Liver (tissue), 9 donors: Measurements from ENCODE around the gene RBM20. TPM values are rescaled to one million over a fixed set of nuclear protein-coding genes. Genes with fewer than 3 reads are reported as not detected.

ENCODE experiments used
- DNase-seq: peaks from one replicate; pipeline ENCODE4 v3.0.0-alpha.2; 2017; ENCODE audit warnings: low spot score
- H3K27ac ChIP-seq, 2 donors: one replicate each; pipeline ENCODE4 v1.7.0; 2013; ENCODE audit warnings: inconsistent platforms in 2 of 2, low read length in 2 of 2, control low read depth in 1 of 2, low read depth in 1 of 2, mild to moderate bottlenecking in 1 of 2
- H3K27me3 ChIP-seq, 4 donors: one replicate each; pipeline versions ENCODE4 v1.6.1 to v1.7.0; 2013; ENCODE audit warnings: low read length in 3 of 4, inconsistent platforms in 1 of 4, mild to moderate bottlenecking in 1 of 4, moderate library complexity in 1 of 4; ENCODE audit not compliant: control insufficient read depth in 4 of 4, insufficient read depth in 4 of 4
- H3K36me3 ChIP-seq, 4 donors: one replicate each; pipeline versions ENCODE4 v1.6.1 to v1.7.0; 2013; ENCODE audit warnings: low read length in 3 of 4, mild to moderate bottlenecking in 3 of 4, low read depth in 1 of 4, moderate library complexity in 1 of 4; ENCODE audit not compliant: control insufficient read depth in 4 of 4, insufficient read depth in 3 of 4
- H3K4me1 ChIP-seq, 4 donors: one replicate each; pipeline versions ENCODE4 v1.6.1 to v1.7.0; 2013; ENCODE audit warnings: low read length in 3 of 4, mild to moderate bottlenecking in 3 of 4, moderate library complexity in 1 of 4; ENCODE audit not compliant: control insufficient read depth in 4 of 4, insufficient read depth in 4 of 4
- H3K4me3 ChIP-seq, 3 donors: one replicate each; pipeline versions ENCODE4 v1.6.1 to v1.7.0; 2013; ENCODE audit warnings: low read length in 3 of 3, control low read depth in 1 of 3, low read depth in 1 of 3, mild to moderate bottlenecking in 1 of 3
- H3K9ac ChIP-seq, 2 donors: one replicate each; pipeline ENCODE4 v1.7.0; 2013; ENCODE audit warnings: low read length in 2 of 2, mild to moderate bottlenecking in 2 of 2, moderate library complexity in 2 of 2, control low read depth in 1 of 2, low read depth in 1 of 2
- H3K9me3 ChIP-seq, 4 donors: one replicate each; pipeline versions ENCODE4 v1.6.1 to v1.7.0; 2013; ENCODE audit warnings: low read length in 3 of 4; ENCODE audit not compliant: control insufficient read depth in 4 of 4
- ATF3 ChIP-seq: IDR thresholded peaks from 2 replicates; pipeline ENCODE4 v1.6.1; 2016; ENCODE audit warnings: antibody characterized with exemption
- CTCF ChIP-seq: fragments of 150-350 bp; IDR thresholded peaks from 2 replicates; pipeline ENCODE4 v1.5.1; 2017; ENCODE audit warnings: improper control_type of control experiment, low read depth, low read length; ENCODE audit not compliant: missing input control
- EGR1 ChIP-seq, 2 donors: IDR thresholded peaks; 2 replicates each; pipeline ENCODE4 v1.6.1; 2016 to 2018; ENCODE audit warnings: antibody characterized with exemption in 2 of 2, low read depth in 2 of 2
- FOXA1 ChIP-seq: IDR thresholded peaks from 2 replicates; pipeline ENCODE4 v1.6.1; 2016; ENCODE audit warnings: antibody characterized with exemption
- FOXA2 ChIP-seq: IDR thresholded peaks from 2 replicates; pipeline ENCODE4 v1.6.1; 2016; ENCODE audit warnings: antibody characterized with exemption
- GABPA ChIP-seq, 2 donors: IDR thresholded peaks in 1 of 2; conservative IDR thresholded peaks in 1 of 2; 2 replicates each; pipeline ENCODE4 v1.6.1; 2016; ENCODE audit warnings: antibody characterized with exemption in 2 of 2, mild to moderate bottlenecking in 1 of 2, moderate library complexity in 1 of 2
- HNF4A ChIP-seq, 2 donors: conservative IDR thresholded peaks; 2 replicates each; pipeline ENCODE4 v1.6.1; 2016; ENCODE audit warnings: antibody characterized with exemption in 2 of 2, mild to moderate bottlenecking in 2 of 2
- HNF4G ChIP-seq: IDR thresholded peaks from 2 replicates; pipeline ENCODE4 v1.6.1; 2016; ENCODE audit warnings: antibody characterized with exemption
- JUND ChIP-seq, 2 donors: IDR thresholded peaks; 2 replicates each; pipeline ENCODE4 v1.6.1; 2016; ENCODE audit warnings: antibody characterized with exemption in 2 of 2
- MAX ChIP-seq: IDR thresholded peaks from 2 replicates; pipeline ENCODE4 v1.6.1; 2016; ENCODE audit warnings: antibody characterized with exemption
- NR2F2 ChIP-seq: IDR thresholded peaks from 2 replicates; pipeline ENCODE4 v1.6.1; 2016; ENCODE audit warnings: antibody characterized with exemption
- REST ChIP-seq: IDR thresholded peaks from 2 replicates; pipeline ENCODE4 v1.6.1; 2016; ENCODE audit warnings: antibody characterized with exemption, mild to moderate bottlenecking
- RXRA ChIP-seq, 2 donors: IDR thresholded peaks; 2 replicates each; pipeline ENCODE4 v1.6.1; 2017 to 2018; ENCODE audit warnings: antibody characterized with exemption in 2 of 2, mild to moderate bottlenecking in 1 of 2
- SP1 ChIP-seq: IDR thresholded peaks from 2 replicates; pipeline ENCODE4 v1.6.1; 2018; ENCODE audit warnings: antibody characterized with exemption, mild to moderate bottlenecking
- TAF1 ChIP-seq: conservative IDR thresholded peaks from 2 replicates; pipeline ENCODE4 v1.6.1; 2016; ENCODE audit warnings: antibody characterized with exemption, mild to moderate bottlenecking
- YY1 ChIP-seq: IDR thresholded peaks from 2 replicates; pipeline ENCODE4 v1.6.1; 2016; ENCODE audit warnings: antibody characterized with exemption, mild to moderate bottlenecking
- ZBTB33 ChIP-seq: IDR thresholded peaks from 2 replicates; pipeline ENCODE4 v1.6.1; 2016; ENCODE audit warnings: antibody characterized with exemption
- WGBS: extraction: QIAGEN DNeasy Blood & Tissue Kit; methylation state at CpG from one replicate; pipeline ENCODE4 v1.1.7; 2013; 5-methylcytosine and 5-hydroxymethylcytosine counted together
- polyA plus RNA-seq, 2 donors: library from polyadenylated mRNA; stranded (reverse) in 1 of 2; unstranded in 1 of 2; fragments of 200-250 nt in 1 of 2; fragments of >200 nt in 1 of 2; fragmentation: Nextera tagmentation in 1 of 2; extraction: Ambion mirVana in 1 of 2; gene quantifications; one replicate each; pipeline versions ENCODE4 v1.2.1 to v1.2.3, GENCODE V29; 2013 to 2015
- total RNA-seq, 2 donors: library from RNA; depleted of rRNA; stranded (reverse); fragments of >200 nt; gene quantifications; one replicate each; pipeline ENCODE4 v1.2.3, GENCODE V29; 2014
- donor health status: healthy.
- donor health status: healthy.
- donor health status: healthy.
- donor health status: healthy.
- donor health status: healthy.

The RBM20 gene
- total and polyA plus RNA-seq, 4 donors, result 0.03 to 0.08 (median 0.05) TPM; not detected in 1

- H3K4me1 ChIP-seq, result peaks cover 21 to 49% (median 30%) of the 10 kb centered on the region in 4 donors
- no peak overlapping the region for H3K4me3 ChIP-seq
- no peak for DNase-seq
- TF ChIP-seq NR2F2, result no peak
- no peak for TF ChIP-seq SP1
- TF ChIP-seq HNF4A (conservative IDR thresholded peaks at IDR 0.05), result no peak
- TF ChIP-seq JUND (IDR thresholded peaks at IDR 0.05), result no peak
- TF ChIP-seq MAX, result no peak
- no peak for TF ChIP-seq FOXA2
- no peak for TF ChIP-seq HNF4G
- TF ChIP-seq ATF3, result no peak
- no peak for TF ChIP-seq GABPA (IDR thresholded peaks at IDR 0.05 in 1 of 2, conservative IDR thresholded peaks at IDR 0.05 in 1 of 2)
- TF ChIP-seq RXRA (IDR thresholded peaks at IDR 0.05), result no peak
- TF ChIP-seq YY1, result no peak
- no peak for TF ChIP-seq ZBTB33
- TF ChIP-seq TAF1, result no peak
- no peak for TF ChIP-seq REST
- TF ChIP-seq EGR1 (IDR thresholded peaks at IDR 0.05; ENCODE audit: low read depth in 2 of 2), result no peak
- no peaks in the 10 kb centered on the region for H3K27me3 ChIP-seq
- H3K9ac ChIP-seq, result no peak overlapping the region
- WGBS, result 91% methylated on average over 9 of the region's 9 CpGs
- H3K36me3 ChIP-seq, result no peaks in the 10 kb centered on the region
- no peak overlapping the region for H3K27ac ChIP-seq
- H3K9me3 ChIP-seq, result no peaks in the 10 kb centered on the region
Observed at GRCh38 chr10:110841767-110842267, 197.7 kb downstream of the RBM20 start.

- no peak for DNase-seq
- 83% methylated on average over 7 of the region's 7 CpGs for WGBS
- TF ChIP-seq HNF4G (no peak), YY1 (no peak), ZBTB33 (no peak), CTCF (no peak), RXRA (IDR thresholded peaks at IDR 0.05) (no peak), ATF3 (no peak), FOXA2 (no peak), JUND (IDR thresholded peaks at IDR 0.05) (no peak), REST (no peak), EGR1 (IDR thresholded peaks at IDR 0.05; ENCODE audit: low read depth in 2 of 2) (no peak), FOXA1 (no peak)
Observed at GRCh38 chr10:110842326-110842904, 198.3 kb downstream of the RBM20 start.

More at GRCh38 chr10:110842326-110842904, 198.3 kb downstream of the RBM20 start:
- Histone ChIP-seq H3K36me3 (no peaks in the 10 kb centered on the region), H3K4me3 (no peak overlapping the region), H3K9ac (no peak overlapping the region), H3K4me1 (peaks cover 22 to 54% (median 33%) of the 10 kb centered on the region in 4 donors), H3K9me3 (no peaks in the 10 kb centered on the region), H3K27ac (no peak overlapping the region), H3K27me3 (no peaks in the 10 kb centered on the region)
